Keratinocyte (primary cell): ENCODE data around the gene ITPK1. TPM values are rescaled to one million over a fixed set of nuclear protein-coding genes. Genes with fewer than 3 reads are reported as not detected.

ENCODE experiments used
- DNase-seq: peaks from one replicate; pipeline ENCODE4 v3.0.0-alpha.2; 2011; ENCODE audit warnings: low read depth, missing footprints, low spot score
- FAIRE-seq: peaks from 2 replicates; lab custom pipeline; 2011; peaks lifted over from hg19 to GRCh38; lab: Jason Lieb, UNC
- H2AFZ ChIP-seq: 2 replicates; pipeline ENCODE4 v1.6.0; 2012; ENCODE audit warnings: low read length, control low read depth, inconsistent platforms; ENCODE audit not compliant: control insufficient read depth
- H3K27ac ChIP-seq: 2 replicates; pipeline ENCODE4 v1.5.1; 2011; ENCODE audit warnings: low read length; ENCODE audit not compliant: control insufficient read depth, insufficient read depth
- H3K27me3 ChIP-seq: 3 replicates; pipeline ENCODE4 v1.6.0; 2011; ENCODE audit warnings: low read length; ENCODE audit not compliant: control insufficient read depth, insufficient read depth; ENCODE audit errors: extremely low read depth
- H3K36me3 ChIP-seq, 2 experiments: 2 replicates in 1 of 2; 3 replicates in 1 of 2; pipeline ENCODE4 v1.5.1; 2011; ENCODE audit warnings: low read length in 2 of 2, mild to moderate bottlenecking in 1 of 2; ENCODE audit not compliant: control insufficient read depth in 2 of 2, insufficient read depth in 2 of 2; ENCODE audit errors: extremely low read depth in 1 of 2
- H3K4me1 ChIP-seq: 3 replicates; pipeline ENCODE4 v1.5.1; 2011; ENCODE audit warnings: low read length; ENCODE audit not compliant: control insufficient read depth, insufficient read depth; ENCODE audit errors: extremely low read depth
- H3K4me2 ChIP-seq: 3 replicates; pipeline ENCODE4 v1.6.0; 2011; ENCODE audit warnings: low read depth, low read length; ENCODE audit not compliant: control insufficient read depth, insufficient read depth; ENCODE audit errors: extremely low read depth
- H3K4me3 ChIP-seq, 3 experiments: fragments of 200-600 bp in 1 of 3; sonication (generic) in 1 of 3; 2 replicates in 2 of 3; 3 replicates in 1 of 3; pipeline ENCODE4 v1.5.1; 2011 to 2016; ENCODE audit warnings: low read length in 3 of 3, mild to moderate bottlenecking in 3 of 3, control low read depth in 2 of 3, inconsistent platforms in 1 of 3, low read depth in 1 of 3, mixed read lengths in 1 of 3, mixed run types in 1 of 3, moderate library complexity in 1 of 3; ENCODE audit not compliant: control insufficient read depth in 2 of 3, insufficient read depth in 2 of 3; ENCODE audit errors: extremely low read depth in 1 of 3
- H3K79me2 ChIP-seq: 2 replicates; pipeline ENCODE4 v1.6.0; 2012; ENCODE audit warnings: low read length; ENCODE audit not compliant: control insufficient read depth, insufficient read depth
- H3K9ac ChIP-seq: 3 replicates; pipeline ENCODE4 v1.6.0; 2011; ENCODE audit warnings: low read length; ENCODE audit not compliant: control insufficient read depth, insufficient read depth; ENCODE audit errors: extremely low read depth
- H3K9me1 ChIP-seq: 3 replicates; pipeline ENCODE4 v1.6.0; 2011; ENCODE audit warnings: low read length; ENCODE audit not compliant: control insufficient read depth, insufficient read depth; ENCODE audit errors: extremely low read depth
- H3K9me3 ChIP-seq: 2 replicates; pipeline ENCODE4 v1.5.1; 2012; ENCODE audit warnings: low read depth, low read length; ENCODE audit not compliant: control insufficient read depth
- H4K20me1 ChIP-seq: 3 replicates; pipeline ENCODE4 v1.6.0; 2011; ENCODE audit warnings: low read length; ENCODE audit not compliant: control insufficient read depth, insufficient read depth; ENCODE audit errors: extremely low read depth
- CTCF ChIP-seq, 3 experiments: IDR thresholded peaks in 1 of 3; conservative IDR thresholded peaks in 1 of 3; optimal IDR thresholded peaks in 1 of 3; 2 replicates in 2 of 3; 3 replicates in 1 of 3; pipeline versions ENCODE3 to v1.5.1; 2011; ENCODE audit warnings: low read length in 3 of 3, mild to moderate bottlenecking in 3 of 3, moderate library complexity in 2 of 3, control low read depth in 1 of 3, inconsistent platforms in 1 of 3; ENCODE audit not compliant: insufficient read depth in 2 of 3; ENCODE audit errors: extremely low read depth in 1 of 3
- EZH2 ChIP-seq: IDR thresholded peaks from one replicate; pipeline ENCODE4 v1.6.1; 2012; ENCODE audit warnings: inconsistent platforms, mild to moderate bottlenecking, low read length, moderate library complexity
- dilution Hi-C: fragments of 300-500 bp; cut with MboI; formaldehyde crosslinking; loops from one replicate; pipeline ENCODE4 v1.7.0; 2020; ENCODE audit warnings: low sequenced_read_pairs; ENCODE audit not compliant: extremely low pct_ligation_motif_present
- polyA plus RNA-seq, 5 experiments: library from polyadenylated mRNA; depleted of rRNA in 3 of 5; stranded (reverse) in 3 of 5; stranded (forward) in 1 of 5; unstranded in 1 of 5; fragments of >200 nt; gene quantifications; 1 replicate in 1 of 5; 2 replicates in 3 of 5; 3 replicates in 1 of 5; pipeline versions ENCODE4 v1.2.1 to v1.2.3, GENCODE V29; 2011 to 2012; ENCODE audit warnings: missing spikeins in 2 of 5, low read depth in 1 of 5, low replicate concordance in 1 of 5

ITPK1 gene
- polyA plus RNA-seq, 1 donor (not counting 4 experiments of a cell fraction or from before 2014, with no cell fraction given) = 67.8 TPM

- H3K4me2 ChIP-seq = no peak overlapping the region
- no peaks in the 10 kb centered on the region for H3K27me3 ChIP-seq
- H3K27ac ChIP-seq = no peak overlapping the region
- DNase-seq = no peak
- H3K4me1 ChIP-seq = peaks cover 14% of the 10 kb centered on the region
- TF ChIP-seq EZH2 (no peak), CTCF (optimal IDR thresholded peaks at IDR 0.05 in 1 of 3, IDR thresholded peaks at IDR 0.05 in 1 of 3, conservative IDR thresholded peaks at IDR 0.05 in 1 of 3; ENCODE audit: extremely low read depth in 1 of 3, insufficient read depth in 2 of 3, low read length in 3 of 3) (no peak)
- H3K4me3 ChIP-seq = no peak overlapping the region
- H3K9me1 ChIP-seq = no peaks in the 10 kb centered on the region
- peaks cover 7 to 15% of the 10 kb centered on the region in 2 experiments for H3K36me3 ChIP-seq
- dilution Hi-C loops = no loop called here
- H3K9ac ChIP-seq = no peak overlapping the region
- no peaks in the 10 kb centered on the region for H4K20me1 ChIP-seq
- peaks cover 5% of the 10 kb centered on the region for H3K79me2 ChIP-seq
- no peak overlapping the region for H2AFZ ChIP-seq
- peaks cover 3% of the 10 kb centered on the region for H3K9me3 ChIP-seq
- FAIRE-seq = no peak
Observed at GRCh38 chr14:92980866-92981265, 134.9 kb downstream of the ITPK1 start.

- dilution Hi-C loops = no loop called here
- peaks cover 10% of the 10 kb centered on the region for H3K4me1 ChIP-seq
- DNase-seq (no peak), FAIRE-seq (no peak)
- no peak overlapping the region for H3K4me2 ChIP-seq
- H4K20me1 ChIP-seq = peaks cover 3% of the 10 kb centered on the region
- H3K9ac ChIP-seq = no peak overlapping the region
- H3K27me3 ChIP-seq = no peaks in the 10 kb centered on the region
- peaks cover 5% of the 10 kb centered on the region for H3K79me2 ChIP-seq
- H3K36me3 ChIP-seq = peaks cover 7 to 15% of the 10 kb centered on the region in 2 experiments
- H3K4me3 ChIP-seq = no peak overlapping the region
- no peak for TF ChIP-seq EZH2
- TF ChIP-seq CTCF (optimal IDR thresholded peaks at IDR 0.05 in 1 of 3, IDR thresholded peaks at IDR 0.05 in 1 of 3, conservative IDR thresholded peaks at IDR 0.05 in 1 of 3; ENCODE audit: extremely low read depth in 1 of 3, insufficient read depth in 2 of 3, low read length in 3 of 3) = no peak
- H3K9me3 ChIP-seq = peaks cover 3% of the 10 kb centered on the region
- peaks cover 4% of the 10 kb centered on the region for H3K9me1 ChIP-seq
- no peak overlapping the region for H2AFZ ChIP-seq
- no peak overlapping the region for H3K27ac ChIP-seq
Observed at GRCh38 chr14:92978229-92979021, 137.3 kb downstream of the ITPK1 start.
